Spleen (tissue), 11 donors: ENCODE data around the gene FHIT. TPM values are rescaled to one million over a fixed set of nuclear protein-coding genes. Genes with fewer than 3 reads are reported as not detected.

Experiments used
- DNase-seq: peaks from one replicate; pipeline ENCODE4 v3.0.0-alpha.2; 2020
- H3K27ac ChIP-seq, 8 donors: fragments of 200-600 bp; sonication (generic) in 7 of 8; 1 replicate in 4 of 8; 2 replicates in 4 of 8; pipeline versions ENCODE4 v1.5.0 to v1.8.0; 2016 to 2021; ENCODE audit warnings: inconsistent platforms in 4 of 8, mild to moderate bottlenecking in 4 of 8, moderate library complexity in 1 of 8
- H3K27me3 ChIP-seq, 7 donors: fragments of 200-600 bp; sonication (generic) in 6 of 7; replicated peaks in 1 of 7; 1 replicate in 4 of 7; 2 replicates in 3 of 7; pipeline versions ENCODE4 v1.5.0 to v1.8.0; 2016 to 2021; ENCODE audit warnings: inconsistent platforms in 3 of 7, mild to moderate bottlenecking in 1 of 7
- H3K36me3 ChIP-seq, 6 donors: fragments of 200-600 bp; sonication (generic) in 5 of 6; 1 replicate in 4 of 6; 2 replicates in 2 of 6; pipeline versions ENCODE4 v1.5.0 to v1.8.0; 2016 to 2021; ENCODE audit warnings: inconsistent platforms in 2 of 6
- H3K4me1 ChIP-seq, 6 donors: fragments of 200-600 bp; sonication (generic) in 5 of 6; 1 replicate in 3 of 6; 2 replicates in 3 of 6; pipeline versions ENCODE4 v1.5.0 to v1.8.0; 2016 to 2021; ENCODE audit warnings: inconsistent platforms in 3 of 6
- H3K4me3 ChIP-seq, 8 donors: fragments of 200-600 bp; sonication (generic) in 7 of 8; 1 replicate in 4 of 8; 2 replicates in 4 of 8; pipeline versions ENCODE4 v1.5.0 to v1.8.0; 2016 to 2021; ENCODE audit warnings: inconsistent platforms in 4 of 8, mild to moderate bottlenecking in 4 of 8, moderate library complexity in 2 of 8
- H3K9me3 ChIP-seq, 8 donors: fragments of 200-600 bp; sonication (generic) in 7 of 8; 1 replicate in 4 of 8; 2 replicates in 4 of 8; pipeline versions ENCODE4 v1.5.0 to v1.8.0; 2016 to 2021; ENCODE audit warnings: inconsistent platforms in 4 of 8
- POLR2A ChIP-seq, 3 donors: fragments of 450-650 bp; IDR thresholded peaks; one replicate each; pipeline ENCODE4 v1.5.1; 2017; ENCODE audit warnings: antibody characterized with exemption in 3 of 3, mild to moderate bottlenecking in 1 of 3
- POLR2AphosphoS5 ChIP-seq, 3 donors: sonication (generic); formaldehyde crosslinking; IDR thresholded peaks; one replicate each; pipeline ENCODE4 v1.5.1; 2017; ENCODE audit warnings: antibody characterized with exemption in 3 of 3
- WGBS, 5 donors: extraction: QIAGEN DNeasy Blood & Tissue Kit in 3 of 5; methylation state at CpG; one replicate each; pipeline versions ENCODE4 v1.1.5 to v1.1.7; 2013 to 2018; 5-methylcytosine and 5-hydroxymethylcytosine counted together
- intact Hi-C: fragments of 100-400 bp; cut with DNase I; formaldehyde crosslinking; loops from one replicate; pipeline ENCODE4 v1.15.0; 2023; ENCODE audit warnings: low total_unique reads
- polyA plus RNA-seq, 3 donors: library from polyadenylated mRNA; stranded (reverse); fragments of 200-250 nt; gene quantifications; one replicate each; pipeline ENCODE4 v1.2.1, GENCODE V29; 2013
- total RNA-seq, 7 donors: library from RNA; depleted of rRNA in 3 of 7; stranded (reverse); fragments of >200 nt in 3 of 7; fragmentation: NEBNext Ultra II Directional in 4 of 7; extraction: Animal tissue kit (Norgen Biotek cat#: 25700) in 4 of 7; gene quantifications; one replicate each; pipeline versions ENCODE4 v1.1.0 to v1.2.1, GENCODE V29; 2016 to 2021
- TF ChIP-seq, protein P1 (sequence below), 11 experiments: fragments of 200-600 bp in 7 of 11; fragments of 450-650 bp in 4 of 11; sonication (generic) in 4 of 11; IDR thresholded peaks in 8 of 11; conservative IDR thresholded peaks in 3 of 11; 1 replicate in 7 of 11; 2 replicates in 4 of 11; pipeline versions ENCODE4 v1.4.0 to v1.8.0; 2016 to 2021; ENCODE audit warnings: antibody characterized with exemption in 11 of 11, inconsistent platforms in 4 of 11, mild to moderate bottlenecking in 1 of 11
- donor health status: healthy with polysubstance abuse.
- donor health status: DM: no; HTN: no; CAD: no; lungs with moderate emphysema.
- donor health status: DM: no; HTN: no; CAD: no.
- donor health status: Bipolar disorder and iron deficiency.
- donor health status: healthy.
- donor health status: DM: no; HTN: no; CAD: no.
- donor health status: DM: yes; HTN: yes; CAD: no.

The FHIT gene
- total and polyA plus RNA-seq, 10 donors, result 4.1 to 23.1 (median 12.2) TPM

DNA sequence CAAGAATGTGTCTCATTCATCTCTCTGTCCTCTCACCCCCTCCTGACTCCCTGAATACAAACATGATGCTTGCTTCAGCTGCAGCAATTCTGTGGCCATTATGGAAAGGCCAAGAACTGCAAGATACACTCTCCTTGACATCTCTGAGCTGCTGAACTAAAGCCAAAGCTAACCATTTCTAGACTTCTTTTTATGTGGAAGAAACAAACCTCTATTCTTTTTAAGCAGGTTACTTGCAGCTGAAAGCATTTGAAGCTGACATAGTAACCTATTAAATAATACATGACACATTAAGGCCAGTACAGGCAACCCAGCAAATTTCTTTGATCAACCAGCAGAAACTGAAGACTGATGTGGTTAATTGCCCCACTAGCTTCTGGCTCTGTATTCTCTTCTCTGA lies 17.5 kb downstream of the FHIT start:
- no peak for DNase-seq
- Histone ChIP-seq H3K4me3 (no peak overlapping the region), H3K36me3 (no peaks in the 10 kb centered on the region), H3K4me1 (peaks cover 0 to 7% (median 0%) of the 10 kb centered on the region in 6 donors), H3K27me3 (no peaks in the 10 kb centered on the region), H3K9me3 (no peaks in the 10 kb centered on the region), H3K27ac (no peak overlapping the region)
- intact Hi-C loops, result no loop called here
- no peak for TF ChIP-seq POLR2A (IDR thresholded peaks at IDR 0.05)
- TF ChIP-seq POLR2AphosphoS5 (IDR thresholded peaks at IDR 0.05), result no peak
- TF ChIP-seq, protein P1, sequence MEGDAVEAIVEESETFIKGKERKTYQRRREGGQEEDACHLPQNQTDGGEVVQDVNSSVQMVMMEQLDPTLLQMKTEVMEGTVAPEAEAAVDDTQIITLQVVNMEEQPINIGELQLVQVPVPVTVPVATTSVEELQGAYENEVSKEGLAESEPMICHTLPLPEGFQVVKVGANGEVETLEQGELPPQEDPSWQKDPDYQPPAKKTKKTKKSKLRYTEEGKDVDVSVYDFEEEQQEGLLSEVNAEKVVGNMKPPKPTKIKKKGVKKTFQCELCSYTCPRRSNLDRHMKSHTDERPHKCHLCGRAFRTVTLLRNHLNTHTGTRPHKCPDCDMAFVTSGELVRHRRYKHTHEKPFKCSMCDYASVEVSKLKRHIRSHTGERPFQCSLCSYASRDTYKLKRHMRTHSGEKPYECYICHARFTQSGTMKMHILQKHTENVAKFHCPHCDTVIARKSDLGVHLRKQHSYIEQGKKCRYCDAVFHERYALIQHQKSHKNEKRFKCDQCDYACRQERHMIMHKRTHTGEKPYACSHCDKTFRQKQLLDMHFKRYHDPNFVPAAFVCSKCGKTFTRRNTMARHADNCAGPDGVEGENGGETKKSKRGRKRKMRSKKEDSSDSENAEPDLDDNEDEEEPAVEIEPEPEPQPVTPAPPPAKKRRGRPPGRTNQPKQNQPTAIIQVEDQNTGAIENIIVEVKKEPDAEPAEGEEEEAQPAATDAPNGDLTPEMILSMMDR (IDR thresholded peaks at IDR 0.05 in 8 of 11, conservative IDR thresholded peaks at IDR 0.05 in 3 of 11), result no peak

DNA sequence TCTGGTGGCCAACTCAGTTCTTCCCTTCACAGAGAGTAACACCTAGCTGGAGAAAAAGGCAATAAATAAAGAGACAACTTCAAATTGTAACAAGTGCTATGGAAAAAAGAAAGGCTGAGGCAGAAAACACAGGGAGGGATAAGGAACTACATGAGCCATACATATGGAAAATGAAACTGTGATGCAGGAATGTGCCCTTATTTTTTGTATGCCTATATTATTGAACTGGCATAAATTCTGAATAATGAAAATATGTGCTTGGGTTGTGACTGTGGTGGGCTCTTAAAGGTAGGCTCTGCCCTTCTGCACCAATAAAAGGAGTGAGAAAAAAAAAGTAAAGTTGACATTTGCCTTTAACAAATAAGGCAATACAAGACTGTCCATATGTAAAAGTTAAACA lies 19.6 kb downstream of the FHIT start:
- Histone ChIP-seq H3K4me3 (no peak overlapping the region), H3K4me1 (peaks cover 0 to 3% (median 0%) of the 10 kb centered on the region in 6 donors), H3K27me3 (no peaks in the 10 kb centered on the region), H3K36me3 (no peaks in the 10 kb centered on the region), H3K27ac (no peak overlapping the region), H3K9me3 (no peaks in the 10 kb centered on the region)
- intact Hi-C loops, result no loop called here
- TF ChIP-seq, protein P1 (IDR thresholded peaks at IDR 0.05 in 8 of 11, conservative IDR thresholded peaks at IDR 0.05 in 3 of 11), result no peak
- TF ChIP-seq POLR2AphosphoS5 (IDR thresholded peaks at IDR 0.05) (no peak), POLR2A (IDR thresholded peaks at IDR 0.05) (no peak)
- no peak for DNase-seq

DNA sequence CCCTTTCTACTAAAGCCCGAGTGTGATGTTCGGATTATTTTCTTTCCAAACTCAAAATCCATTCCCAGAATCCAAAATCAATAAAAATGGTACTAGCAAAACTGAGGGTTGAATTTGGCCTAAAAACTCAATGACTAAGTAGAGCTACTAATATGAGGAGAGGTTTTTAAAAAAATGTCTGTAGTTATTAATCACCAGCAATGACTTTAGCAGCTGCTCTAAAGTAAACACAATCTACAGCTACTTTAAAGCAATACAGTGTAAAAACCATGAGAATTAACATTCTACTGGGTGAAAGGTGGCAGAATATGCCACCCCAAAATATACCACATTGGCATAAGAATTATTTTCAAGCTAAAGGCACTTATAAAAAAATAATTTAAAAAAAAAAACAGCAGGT lies 23.5 kb downstream of the FHIT start:
- Histone ChIP-seq H3K27ac (no peak overlapping the region), H3K9me3 (no peaks in the 10 kb centered on the region), H3K27me3 (no peaks in the 10 kb centered on the region), H3K4me3 (no peak overlapping the region), H3K4me1 (no peaks in the 10 kb centered on the region), H3K36me3 (no peaks in the 10 kb centered on the region)
- 93 to 98% (median 96%) methylated on average over 2 of the region's 2 CpGs for WGBS, 5 donors
- no peak for DNase-seq
- TF ChIP-seq, protein P1 (IDR thresholded peaks at IDR 0.05 in 8 of 11, conservative IDR thresholded peaks at IDR 0.05 in 3 of 11), result no peak
- no peak for TF ChIP-seq POLR2AphosphoS5 (IDR thresholded peaks at IDR 0.05)
- no peak for TF ChIP-seq POLR2A (IDR thresholded peaks at IDR 0.05)
- intact Hi-C loops, result no loop called here

DNA sequence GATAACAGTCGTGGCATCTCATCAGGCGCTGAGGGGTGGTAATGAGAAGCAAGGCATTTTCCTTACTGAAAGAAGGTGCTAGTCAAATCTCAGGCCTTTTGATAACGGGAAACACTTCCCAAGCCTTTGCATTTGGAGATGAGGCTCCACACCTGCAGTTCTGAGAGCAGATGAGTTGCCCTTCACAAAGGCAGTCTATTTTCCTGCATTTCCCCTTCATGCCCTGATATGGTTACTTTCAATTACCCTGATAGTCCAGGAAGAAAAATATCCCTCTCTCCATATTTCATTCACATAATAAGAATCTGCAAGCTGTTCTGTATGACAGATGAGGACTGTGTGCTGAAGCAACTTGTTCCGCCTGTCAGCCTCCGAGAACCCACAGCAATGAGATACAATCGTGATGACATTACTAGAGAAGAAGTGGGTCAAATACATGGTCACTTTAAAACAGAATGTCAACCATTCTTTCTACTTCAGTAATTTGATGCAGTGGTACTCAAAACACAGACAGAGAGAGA lies 25.0 kb downstream of the FHIT start:
- no peaks in the 10 kb centered on the region for H3K4me1 ChIP-seq
- H3K27ac ChIP-seq, result no peak overlapping the region
- no peak for TF ChIP-seq POLR2AphosphoS5 (IDR thresholded peaks at IDR 0.05)
- no peak for DNase-seq
- intact Hi-C loops, result no loop called here
- no peak overlapping the region for H3K4me3 ChIP-seq
- WGBS, 5 donors, result 73 to 95% (median 91%) methylated on average over 6 of the region's 6 CpGs
- H3K9me3 ChIP-seq, result no peaks in the 10 kb centered on the region
- no peaks in the 10 kb centered on the region for H3K36me3 ChIP-seq
- no peaks in the 10 kb centered on the region for H3K27me3 ChIP-seq

DNA sequence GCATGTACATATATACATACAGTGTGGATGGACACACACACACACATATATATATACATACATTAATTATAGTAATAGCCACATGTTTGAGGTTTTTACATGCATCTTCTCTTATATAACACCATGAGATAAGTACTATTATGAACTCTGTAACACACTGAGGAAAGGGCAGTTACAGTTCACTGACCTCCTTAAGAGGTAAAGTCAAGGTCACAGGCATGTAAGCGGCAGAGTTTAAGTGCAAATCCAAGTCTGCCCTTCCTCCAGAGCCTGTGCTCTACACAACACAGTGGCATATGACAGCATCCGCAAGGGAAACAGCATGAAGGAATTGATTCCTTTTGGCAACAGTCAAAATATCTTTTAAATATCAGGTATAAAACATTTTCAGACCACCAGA lies 26.4 kb downstream of the FHIT start:
- no peaks in the 10 kb centered on the region for H3K36me3 ChIP-seq

More for the DNA sequence above, 26.4 kb downstream of the FHIT start:
- no peak for DNase-seq
- intact Hi-C loops, result no loop called here
- Histone ChIP-seq H3K27me3 (no peaks in the 10 kb centered on the region), H3K9me3 (no peaks in the 10 kb centered on the region), H3K27ac (no peak overlapping the region), H3K4me3 (no peak overlapping the region), H3K4me1 (no peaks in the 10 kb centered on the region)
- TF ChIP-seq, protein P1 (IDR thresholded peaks at IDR 0.05 in 8 of 11, conservative IDR thresholded peaks at IDR 0.05 in 3 of 11), result no peak
- TF ChIP-seq POLR2A (IDR thresholded peaks at IDR 0.05) (no peak), POLR2AphosphoS5 (IDR thresholded peaks at IDR 0.05) (no peak)
- WGBS, 5 donors, result 73 to 89% (median 79%) methylated on average over 2 of the region's 2 CpGs
